MM.1S (cell line): ENCODE data around the gene ZBTB17.

Experiments used
- DNase-seq: peaks from one replicate; pipeline ENCODE4 v3.0.0-alpha.2; 2015
- H2AFZ ChIP-seq: fragments of 300-600 bp; sonication (generic); 2 replicates; pipeline ENCODE4 v1.6.0; 2016; ENCODE audit warnings: antibody characterized with exemption, low read length
- H3F3A ChIP-seq: fragments of 300-600 bp; sonication (generic); 2 replicates; pipeline ENCODE4 v1.6.1; 2016; ENCODE audit warnings: mild to moderate bottlenecking, antibody characterized with exemption, low read length, moderate library complexity, mixed read lengths; ENCODE audit not compliant: insufficient read depth
- H3K27ac ChIP-seq: fragments of 300-600 bp; sonication (generic); 2 replicates; pipeline ENCODE4 v1.5.1; 2016; ENCODE audit warnings: mild to moderate bottlenecking, low read length
- H3K27me3 ChIP-seq: fragments of 300-600 bp; sonication (generic); replicated peaks from 2 replicates; pipeline ENCODE4 v1.6.0; 2016; ENCODE audit warnings: low read length; ENCODE audit not compliant: insufficient read depth
- H3K36me3 ChIP-seq: fragments of 300-600 bp; sonication (generic); replicated peaks from 2 replicates; pipeline ENCODE4 v1.6.1; 2016; ENCODE audit warnings: mild to moderate bottlenecking, low read length, mixed read lengths; ENCODE audit not compliant: insufficient read depth
- H3K4me1 ChIP-seq: fragments of 300-600 bp; sonication (generic); 2 replicates; pipeline ENCODE4 v1.6.1; 2016; ENCODE audit warnings: low read length, mixed read lengths
- H3K4me2 ChIP-seq: fragments of 300-600 bp; sonication (generic); 2 replicates; pipeline ENCODE4 v1.6.0; 2016; ENCODE audit warnings: low read depth, low read length
- H3K4me3 ChIP-seq: fragments of 300-600 bp; sonication (generic); 2 replicates; pipeline ENCODE4 v1.5.1; 2016; ENCODE audit warnings: low read length, mixed read lengths
- H3K79me2 ChIP-seq: fragments of 300-600 bp; sonication (generic); 2 replicates; pipeline ENCODE4 v1.6.1; 2016; ENCODE audit warnings: mixed run types, low read length, mixed read lengths
- H3K9ac ChIP-seq: fragments of 300-600 bp; sonication (generic); 2 replicates; pipeline ENCODE4 v1.6.1; 2016; ENCODE audit warnings: low read length, mixed read lengths
- H3K9me2 ChIP-seq: fragments of 300-600 bp; sonication (generic); replicated peaks from 2 replicates; pipeline ENCODE4 v1.6.1; 2016; ENCODE audit warnings: mild to moderate bottlenecking, low read length, mixed read lengths; ENCODE audit not compliant: insufficient read depth
- H3K9me3 ChIP-seq: fragments of 300-600 bp; sonication (generic); replicated peaks from 2 replicates; pipeline ENCODE4 v1.6.1; 2016; ENCODE audit warnings: mild to moderate bottlenecking, low read length, mixed read lengths; ENCODE audit not compliant: insufficient read depth
- H4K20me1 ChIP-seq: fragments of 300-600 bp; sonication (generic); 2 replicates; pipeline ENCODE4 v1.6.1; 2016; ENCODE audit warnings: mild to moderate bottlenecking, low read length, moderate library complexity, mixed read lengths; ENCODE audit not compliant: insufficient read depth
- CTCF ChIP-seq: fragments of 300-600 bp; sonication (generic); IDR thresholded peaks from 2 replicates; pipeline ENCODE4 v1.5.1; 2016; ENCODE audit warnings: antibody characterized with exemption, low read length, mixed read lengths
- EZH2 ChIP-seq: fragments of 300-600 bp; sonication (generic); optimal IDR thresholded peaks from 2 replicates; pipeline ENCODE3; 2017; ENCODE audit warnings: low read depth, mild to moderate bottlenecking, antibody characterized with exemption, low read length, mixed read lengths
- EZH2phosphoT487 ChIP-seq: fragments of 300-600 bp; sonication (generic); IDR thresholded peaks from 2 replicates; pipeline ENCODE4 v1.6.1; 2018; ENCODE audit warnings: antibody characterized with exemption, low read length

The ZBTB17 gene

DNA sequence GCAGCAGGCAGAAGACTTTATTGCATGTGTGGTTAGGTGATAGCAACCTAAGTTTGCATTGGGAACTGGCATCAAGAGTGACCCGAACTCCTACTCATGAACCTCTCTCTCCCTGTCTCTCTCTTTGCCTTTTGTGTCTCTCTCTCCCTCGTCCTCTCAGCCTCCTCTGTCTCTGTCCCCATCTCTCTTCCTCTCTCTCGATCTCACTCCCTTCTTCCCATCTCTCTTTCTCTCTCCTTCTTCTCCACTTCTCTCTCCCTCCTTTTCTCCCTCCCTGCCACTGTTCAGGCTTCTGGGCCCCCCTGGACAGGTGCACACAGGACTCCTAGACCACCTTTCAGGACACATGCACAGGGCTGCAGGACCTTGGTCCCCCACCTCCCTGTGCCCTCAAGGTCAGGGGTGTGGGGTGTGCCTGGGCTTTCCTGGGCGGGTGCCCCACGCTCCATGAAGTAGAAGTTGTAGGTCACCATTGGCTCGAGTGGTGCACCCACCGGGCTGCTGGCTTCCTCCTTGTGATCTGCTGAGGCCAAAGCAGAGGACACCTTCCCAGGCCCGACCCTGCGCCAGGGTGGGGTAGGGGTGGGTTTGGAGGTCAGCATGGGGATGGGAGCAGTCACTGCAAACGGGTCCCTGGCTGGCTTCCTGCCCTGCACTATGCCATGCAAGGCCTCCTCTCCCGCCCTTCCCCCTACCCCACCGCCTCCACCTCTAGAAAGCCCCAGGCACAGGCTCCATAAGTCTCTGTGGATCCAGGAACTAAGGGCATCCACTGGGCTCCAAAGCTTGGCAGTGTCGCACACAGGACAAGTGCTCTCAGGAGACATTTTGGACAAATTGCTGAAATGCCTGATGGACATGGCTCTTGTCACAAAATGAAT is 13.2 kb upstream of the ZBTB17 start:
- TF ChIP-seq CTCF (no peak), EZH2 (no peak)
- Histone ChIP-seq H3K9me3 (no peaks in the 10 kb centered on the region), H3F3A (no peaks in the 10 kb centered on the region), H3K79me2 (no peaks in the 10 kb centered on the region), H3K36me3 (no peaks in the 10 kb centered on the region), H3K4me2 (no peak overlapping the region), H3K4me3 (no peak overlapping the region), H2AFZ (no peak overlapping the region), H3K4me1 (no peaks in the 10 kb centered on the region), H3K27me3 (peaks cover 34% of the 10 kb centered on the region), H3K27ac (no peak overlapping the region), H3K9ac (no peak overlapping the region), H3K9me2 (no peaks in the 10 kb centered on the region), H4K20me1 (no peaks in the 10 kb centered on the region)
- no peak for DNase-seq

GRCh38 chr1:15985611-15986297 is 9.9 kb upstream of the ZBTB17 start:
- Histone ChIP-seq H3K9me2 (no peaks in the 10 kb centered on the region), H3K4me1 (no peaks in the 10 kb centered on the region), H3K79me2 (no peaks in the 10 kb centered on the region), H3K36me3 (no peaks in the 10 kb centered on the region), H3K4me2 (no peak overlapping the region), H3K4me3 (no peak overlapping the region), H3K9ac (no peak overlapping the region), H3F3A (no peaks in the 10 kb centered on the region), H3K9me3 (no peaks in the 10 kb centered on the region), H4K20me1 (no peaks in the 10 kb centered on the region), H3K27ac (no peak overlapping the region), H2AFZ (no peak overlapping the region), H3K27me3 (peaks cover 44% of the 10 kb centered on the region)
- DNase-seq: no peak
- TF ChIP-seq CTCF: no peak
- TF ChIP-seq EZH2: no peak
- TF ChIP-seq EZH2phosphoT487: no peak

- Histone ChIP-seq H3K9me2 (no peaks in the 10 kb centered on the region), H3K79me2 (no peaks in the 10 kb centered on the region), H3K9me3 (no peaks in the 10 kb centered on the region), H3K36me3 (no peaks in the 10 kb centered on the region), H4K20me1 (no peaks in the 10 kb centered on the region), H3K4me1 (no peaks in the 10 kb centered on the region), H3K27ac (no peak overlapping the region), H3K27me3 (peaks cover 22% of the 10 kb centered on the region), H3K4me3 (no peak overlapping the region), H3F3A (no peaks in the 10 kb centered on the region), H2AFZ (no peak overlapping the region), H3K4me2 (no peak overlapping the region), H3K9ac (no peak overlapping the region)
- no peak for DNase-seq
- TF ChIP-seq EZH2phosphoT487: no peak
- no peak for TF ChIP-seq CTCF
- no peak for TF ChIP-seq EZH2
Measured at GRCh38 chr1:15983275-15983674, 7.4 kb upstream of the ZBTB17 start.
